HL-60/S4 treated with phorbol 12-myristate 13-acetate at 8.2 ng/mL for 4 days and 3 days (cell line): Measurements from ENCODE around the gene NAT10.

Source experiments
- in situ Hi-C: fragments of 300-500 bp; cut with MboI; formaldehyde crosslinking; loops from 2 replicates; pipeline ENCODE4 v1.15.0; 2022; ENCODE audit warnings: low sequenced_read_pairs

The NAT10 gene

GRCh38 chr11:34182921-34183685, 77.7 kb downstream of the NAT10 start:
- in situ Hi-C loops, result no loop called here

- in situ Hi-C loops, result no loop called here
Measured at GRCh38 chr11:34183848-34184391, 78.5 kb downstream of the NAT10 start.

- in situ Hi-C loops, result no loop called here
Measured at GRCh38 chr11:34184505-34185015, 79.1 kb downstream of the NAT10 start.

GRCh38 chr11:34185926-34186841, 80.8 kb downstream of the NAT10 start:
- in situ Hi-C loops, result no loop called here

GRCh38 chr11:34188181-34188580, 82.8 kb downstream of the NAT10 start:
- in situ Hi-C loops, result no loop called here

- in situ Hi-C loops, result no loop called here
Measured at GRCh38 chr11:34189191-34189590, 83.8 kb downstream of the NAT10 start.

- in situ Hi-C loops, result no loop called here
Measured at GRCh38 chr11:34190192-34191139, 85.0 kb downstream of the NAT10 start.

- in situ Hi-C loops, result no loop called here
Measured at GRCh38 chr11:34191578-34191977, 86.1 kb downstream of the NAT10 start.

GRCh38 chr11:34192481-34193401, 87.3 kb downstream of the NAT10 start:
- in situ Hi-C loops, result no loop called here

- in situ Hi-C loops, result no loop called here
Measured at GRCh38 chr11:34194576-34195335, 89.3 kb downstream of the NAT10 start.
